Naive B cell (primary cell): Measurements from ENCODE around the gene NFKB1. TPM values are rescaled to one million over a fixed set of nuclear protein-coding genes. Genes with fewer than 3 reads are reported as not detected.

Experiments used
- ATAC-seq, 2 donors: fragments of 150-1000 bp; cut with Tn5 transposase; 2 replicates each; pipeline ENCODE4 v1.10.0; 2021; ENCODE audit warnings: low read depth in 2 of 2, mild to moderate bottlenecking in 2 of 2, moderate library complexity in 2 of 2
- DNase-seq: peaks from one replicate; pipeline ENCODE4 v3.0.0; 2022
- H3K27ac Mint-ChIP-seq, 6 donors: one replicate each; pipeline ENCODE4 v1.8.0; 2020 to 2022; ENCODE audit warnings: mild to moderate bottlenecking in 6 of 6, mixed read lengths in 6 of 6, moderate library complexity in 5 of 6, inconsistent platforms in 2 of 6
- H3K27me3 Mint-ChIP-seq, 3 donors: one replicate each; pipeline ENCODE4 v1.8.0; 2021 to 2022; ENCODE audit warnings: mixed read lengths in 3 of 3, mild to moderate bottlenecking in 1 of 3
- H3K36me3 Mint-ChIP-seq, 2 donors: one replicate each; pipeline ENCODE4 v1.8.0; 2020 to 2022; ENCODE audit warnings: mixed read lengths in 2 of 2, inconsistent platforms in 1 of 2, mild to moderate bottlenecking in 1 of 2
- H3K4me1 Mint-ChIP-seq, 3 donors: one replicate each; pipeline ENCODE4 v1.8.0; 2020 to 2022; ENCODE audit warnings: mixed read lengths in 3 of 3, inconsistent platforms in 1 of 3, mild to moderate bottlenecking in 1 of 3, moderate library complexity in 1 of 3
- H3K4me3 Mint-ChIP-seq, 8 donors: one replicate each; pipeline ENCODE4 v1.8.0; 2020 to 2022; ENCODE audit warnings: mild to moderate bottlenecking in 8 of 8, mixed read lengths in 8 of 8, moderate library complexity in 8 of 8, inconsistent platforms in 2 of 8
- H3K9me3 Mint-ChIP-seq, 7 donors: one replicate each; pipeline ENCODE4 v1.8.0; 2020 to 2022; ENCODE audit warnings: mixed read lengths in 7 of 7, mild to moderate bottlenecking in 5 of 7, inconsistent platforms in 2 of 7, moderate library complexity in 1 of 7
- polyA plus RNA-seq, 6 donors: library from polyadenylated mRNA; unstranded; fragments of 300-500 nt; fragmentation: Illumina TruSeq; gene quantifications; one replicate each; pipeline ENCODE4 v1.2.3, GENCODE V29; 2021; ENCODE audit warnings: low read depth in 6 of 6

NFKB1 gene
- polyA plus RNA-seq, 6 donors from 2014 or later, result 14.5 to 47.4 (median 26.2) TPM

- Mint-ChIP-seq H3K27ac (peak overlapping the region in 1 of 6 donors; percentile 12), H3K4me3 (no peak overlapping the region), H3K4me1 (peaks cover 0 to 12% (median 5%) of the 10 kb centered on the region in 3 donors), H3K36me3 (peaks cover 31 to 50% of the 10 kb centered on the region in 2 donors), H3K27me3 (no peaks in the 10 kb centered on the region), H3K9me3 (no peaks in the 10 kb centered on the region)
- DNase-seq, result no peak
- ATAC-seq, result no peak
These were observed 82.9 kb downstream of the NFKB1 start for GRCh38 chr4:102584091-102584490.

GRCh38 chr4:102585329-102585728, 84.2 kb downstream of the NFKB1 start:
- DNase-seq, result no peak
- H3K4me1 Mint-ChIP-seq, result peaks cover 0 to 21% (median 5%) of the 10 kb centered on the region in 3 donors

GRCh38 chr4:102586002-102586643, 85.0 kb downstream of the NFKB1 start:
- H3K36me3 Mint-ChIP-seq, result peaks cover 50 to 56% of the 10 kb centered on the region in 2 donors
- no peaks in the 10 kb centered on the region for H3K27me3 Mint-ChIP-seq
- peaks cover 0 to 21% (median 5%) of the 10 kb centered on the region in 3 donors for H3K4me1 Mint-ChIP-seq
- DNase-seq, result no peak
- H3K27ac Mint-ChIP-seq, result peak overlapping the region in 5 of 6 donors; percentile 1 to 92 (median 37)
- ATAC-seq, result no peak
- peaks cover 0 to 3% (median 0%) of the 10 kb centered on the region in 7 donors for H3K9me3 Mint-ChIP-seq
- peak overlapping the region in 1 of 8 donors; percentile 26 for H3K4me3 Mint-ChIP-seq

More at GRCh38 chr4:102585329-102585728, 84.2 kb downstream of the NFKB1 start:
- Mint-ChIP-seq H3K9me3 (peaks cover 0 to 3% (median 0%) of the 10 kb centered on the region in 7 donors), H3K4me3 (no peak overlapping the region), H3K27ac (peak overlapping the region in 1 of 6 donors; percentile 37), H3K36me3 (peaks cover 43 to 51% of the 10 kb centered on the region in 2 donors), H3K27me3 (no peaks in the 10 kb centered on the region)
- no peak for ATAC-seq

DNA sequence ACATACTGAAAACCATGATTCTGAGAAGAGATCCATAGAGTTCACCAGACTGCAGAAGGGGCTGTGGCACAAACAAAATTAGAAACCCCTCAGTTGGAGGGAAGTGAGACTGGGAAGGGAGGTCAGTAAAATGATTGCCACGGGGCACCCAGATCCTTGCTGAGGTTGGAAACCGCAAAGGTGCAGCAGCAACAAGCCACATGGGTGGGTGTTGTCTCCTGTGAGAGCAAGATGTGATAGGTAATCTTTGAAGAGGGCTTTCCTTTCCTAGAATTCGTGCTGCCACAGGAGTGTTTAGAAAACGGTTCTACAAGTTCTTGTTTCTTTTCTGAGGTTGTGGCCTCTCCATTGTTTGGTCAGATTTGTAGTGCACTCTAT, 85.5 kb downstream of the NFKB1 start:
- Mint-ChIP-seq H3K27me3 (no peaks in the 10 kb centered on the region), H3K27ac (peak overlapping the region in 2 of 6 donors; percentile 40 to 77), H3K9me3 (peaks cover 0 to 3% (median 0%) of the 10 kb centered on the region in 7 donors), H3K36me3 (peaks cover 55 to 56% of the 10 kb centered on the region in 2 donors), H3K4me1 (peaks cover 1 to 21% (median 5%) of the 10 kb centered on the region in 3 donors), H3K4me3 (no peak overlapping the region)
- no peak for ATAC-seq
- DNase-seq, result no peak

GRCh38 chr4:102589743-102590142, 88.6 kb downstream of the NFKB1 start:
- H3K27ac Mint-ChIP-seq, result peak overlapping the region in 4 of 6 donors; percentile 11 to 85 (median 50)
- H3K27me3 Mint-ChIP-seq, result no peaks in the 10 kb centered on the region
- ATAC-seq (no peak), DNase-seq (no peak)
- H3K4me3 Mint-ChIP-seq, result no peak overlapping the region
- peaks cover 49 to 50% of the 10 kb centered on the region in 2 donors for H3K36me3 Mint-ChIP-seq
- H3K9me3 Mint-ChIP-seq, result peaks cover 0 to 3% (median 0%) of the 10 kb centered on the region in 7 donors
- H3K4me1 Mint-ChIP-seq, result peaks cover 9 to 31% (median 11%) of the 10 kb centered on the region in 3 donors

DNA sequence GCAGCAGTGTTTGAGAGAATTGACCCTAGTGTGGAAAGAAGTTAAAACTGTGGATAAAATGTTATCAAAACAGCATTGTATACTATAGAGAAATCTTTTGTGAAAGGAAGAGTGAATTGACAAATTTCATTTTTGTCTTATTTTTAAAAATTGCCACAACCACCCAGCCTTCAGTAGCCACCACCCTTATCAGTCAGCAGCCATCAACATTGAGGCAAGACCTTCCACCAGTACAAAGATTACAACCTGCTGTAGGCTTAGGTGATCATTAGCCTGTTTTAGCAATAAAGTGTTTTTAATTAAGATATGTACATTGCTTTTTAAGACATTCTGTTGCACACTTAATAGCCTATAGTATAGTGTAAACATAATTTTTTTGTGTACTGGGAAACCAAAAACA, 91.1 kb downstream of the NFKB1 start:
- Mint-ChIP-seq H3K4me3 (no peak overlapping the region), H3K36me3 (peaks cover 57% of the 10 kb centered on the region in 2 donors), H3K9me3 (peaks cover 0 to 3% (median 0%) of the 10 kb centered on the region in 7 donors), H3K27ac (peak overlapping the region in 1 of 6 donors; percentile 39), H3K27me3 (no peaks in the 10 kb centered on the region), H3K4me1 (peaks cover 9 to 18% (median 11%) of the 10 kb centered on the region in 3 donors)
- no peak for ATAC-seq
- no peak for DNase-seq

DNA sequence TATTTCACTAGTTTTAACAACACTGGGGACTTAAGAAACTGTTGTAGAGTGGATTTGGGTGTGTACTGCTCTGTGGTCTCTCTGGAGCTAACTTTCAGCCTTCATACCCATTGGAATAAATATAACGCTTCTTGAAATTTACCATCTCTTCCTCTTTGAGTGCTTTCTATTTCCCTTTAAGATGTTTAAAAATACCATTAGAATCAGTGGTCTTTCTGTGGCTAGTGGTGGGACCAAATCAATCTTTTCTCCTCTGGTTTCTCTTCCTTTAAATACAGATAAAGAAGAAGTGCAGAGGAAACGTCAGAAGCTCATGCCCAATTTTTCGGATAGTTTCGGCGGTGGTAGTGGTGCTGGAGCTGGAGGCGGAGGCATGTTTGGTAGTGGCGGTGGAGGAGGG, 92.0 kb downstream of the NFKB1 start:
- ATAC-seq, result no peak
- H3K36me3 Mint-ChIP-seq, result peaks cover 58 to 59% of the 10 kb centered on the region in 2 donors
- H3K27me3 Mint-ChIP-seq, result no peaks in the 10 kb centered on the region
- no peak overlapping the region for H3K4me3 Mint-ChIP-seq
- H3K4me1 Mint-ChIP-seq, result peaks cover 8 to 18% (median 11%) of the 10 kb centered on the region in 3 donors
- DNase-seq, result no peak
- H3K27ac Mint-ChIP-seq, result peak overlapping the region in 2 of 6 donors; percentile 39 to 77
- H3K9me3 Mint-ChIP-seq, result peaks cover 0 to 3% (median 0%) of the 10 kb centered on the region in 7 donors

DNA sequence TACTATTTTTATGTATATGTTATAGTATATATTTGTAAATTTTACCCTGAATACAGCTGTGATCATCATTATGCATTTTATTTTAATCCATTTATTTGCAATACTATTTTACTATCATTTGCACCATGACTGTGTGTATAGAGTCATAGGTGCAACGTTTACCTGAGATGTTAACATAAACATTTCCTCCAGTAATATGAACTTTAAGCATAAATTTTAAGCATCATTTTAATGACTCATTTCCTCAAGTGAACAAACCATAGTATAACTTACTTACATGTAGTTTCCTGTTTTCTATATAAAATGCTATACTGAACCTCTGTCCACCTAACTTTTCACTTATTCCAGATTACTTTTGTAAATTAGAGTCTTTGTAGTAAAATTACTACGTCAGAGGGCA, 92.8 kb downstream of the NFKB1 start:
- H3K36me3 Mint-ChIP-seq, result peaks cover 57 to 64% of the 10 kb centered on the region in 2 donors
- DNase-seq (no peak), ATAC-seq (no peak)
- no peak overlapping the region for H3K4me3 Mint-ChIP-seq
- peaks cover 0 to 3% (median 0%) of the 10 kb centered on the region in 7 donors for H3K9me3 Mint-ChIP-seq
- no peaks in the 10 kb centered on the region for H3K27me3 Mint-ChIP-seq
- no peak overlapping the region for H3K27ac Mint-ChIP-seq
- H3K4me1 Mint-ChIP-seq, result peaks cover 7 to 18% (median 11%) of the 10 kb centered on the region in 3 donors

- Mint-ChIP-seq H3K4me1 (peaks cover 7 to 11% (median 10%) of the 10 kb centered on the region in 3 donors), H3K27ac (peak overlapping the region in 1 of 6 donors; percentile 39), H3K36me3 (peaks cover 49% of the 10 kb centered on the region in 2 donors), H3K27me3 (no peaks in the 10 kb centered on the region), H3K4me3 (no peak overlapping the region), H3K9me3 (no peaks in the 10 kb centered on the region)
- no peak for DNase-seq
- ATAC-seq, result no peak
These were observed 95.4 kb downstream of the NFKB1 start for GRCh38 chr4:102596532-102596931.

DNA sequence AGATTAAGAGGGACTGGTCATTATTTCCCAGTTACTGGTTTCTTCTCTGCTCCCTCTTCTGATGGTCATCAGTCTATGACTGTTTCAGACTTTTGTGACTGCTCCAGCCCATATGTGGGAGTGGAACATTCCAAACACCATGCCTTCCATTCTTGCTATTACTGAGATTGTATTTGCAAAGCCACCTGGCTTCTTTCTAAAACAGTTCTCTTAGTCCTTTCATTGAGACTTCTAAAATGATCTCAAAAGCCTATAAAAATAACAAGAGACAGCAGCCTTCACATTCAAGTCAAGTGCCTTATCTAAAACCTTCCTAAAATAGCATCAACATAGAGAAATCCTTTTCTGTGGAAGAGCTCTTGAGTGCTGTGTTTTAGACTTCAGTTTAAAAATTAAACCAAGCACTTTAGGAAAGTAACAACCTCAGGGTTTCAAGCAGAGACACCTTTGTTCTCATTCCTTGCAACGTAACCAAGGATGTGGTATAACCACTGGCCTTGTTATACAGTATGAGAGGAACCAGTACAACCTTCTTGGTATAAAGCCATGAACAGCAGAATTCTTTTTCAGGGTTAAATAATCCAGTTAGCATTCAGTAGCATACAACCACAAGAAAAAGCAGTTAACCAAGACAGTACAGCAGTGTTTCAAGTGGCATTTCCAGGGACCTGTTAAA, 97.1 kb downstream of the NFKB1 start:
- H3K36me3 Mint-ChIP-seq, result peaks cover 45 to 50% of the 10 kb centered on the region in 2 donors
- ATAC-seq (no peak), DNase-seq (no peak)
- H3K4me1 Mint-ChIP-seq, result peaks cover 2 to 3% (median 2%) of the 10 kb centered on the region in 3 donors
- H3K9me3 Mint-ChIP-seq, result no peaks in the 10 kb centered on the region
- H3K27me3 Mint-ChIP-seq, result no peaks in the 10 kb centered on the region
- H3K4me3 Mint-ChIP-seq, result no peak overlapping the region
- peak overlapping the region in 5 of 6 donors; percentile 16 to 90 (median 62) for H3K27ac Mint-ChIP-seq

GRCh38 chr4:102598762-102599374, 97.7 kb downstream of the NFKB1 start:
- no peaks in the 10 kb centered on the region for H3K9me3 Mint-ChIP-seq
- H3K27me3 Mint-ChIP-seq, result no peaks in the 10 kb centered on the region
- H3K27ac Mint-ChIP-seq, result peak overlapping the region in 4 of 6 donors; percentile 16 to 90 (median 51)
- DNase-seq, result no peak
- peaks cover 0 to 3% (median 0%) of the 10 kb centered on the region in 3 donors for H3K4me1 Mint-ChIP-seq
- no peak overlapping the region for H3K4me3 Mint-ChIP-seq
- no peak for ATAC-seq
- H3K36me3 Mint-ChIP-seq, result peaks cover 47 to 50% of the 10 kb centered on the region in 2 donors

- ATAC-seq, result no peak
- H3K4me1 Mint-ChIP-seq, result peaks cover 0 to 3% (median 0%) of the 10 kb centered on the region in 3 donors
- no peaks in the 10 kb centered on the region for H3K9me3 Mint-ChIP-seq
- H3K27me3 Mint-ChIP-seq, result no peaks in the 10 kb centered on the region
- H3K27ac Mint-ChIP-seq, result peak overlapping the region in 1 of 6 donors; percentile 16
- no peak overlapping the region for H3K4me3 Mint-ChIP-seq
- no peak for DNase-seq
- peaks cover 47 to 50% of the 10 kb centered on the region in 2 donors for H3K36me3 Mint-ChIP-seq
These were observed 98.3 kb downstream of the NFKB1 start for GRCh38 chr4:102599455-102599854.

- no peaks in the 10 kb centered on the region for H3K27me3 Mint-ChIP-seq
- H3K36me3 Mint-ChIP-seq, result peaks cover 48 to 50% of the 10 kb centered on the region in 2 donors
- ATAC-seq (no peak), DNase-seq (no peak)
- H3K9me3 Mint-ChIP-seq, result no peaks in the 10 kb centered on the region
- peaks cover 0 to 3% (median 0%) of the 10 kb centered on the region in 3 donors for H3K4me1 Mint-ChIP-seq
- peak overlapping the region in 1 of 6 donors; percentile 83 for H3K27ac Mint-ChIP-seq
- no peak overlapping the region for H3K4me3 Mint-ChIP-seq
These were observed 98.7 kb downstream of the NFKB1 start for GRCh38 chr4:102599886-102600285.
